ENCODE results near the gene ZNF197.
"Not testable (repeated sequence)": the region's sequence is repeated elsewhere in the genome, so short reads cannot be mapped to it uniquely, and the experiment has no call there.

DNA sequence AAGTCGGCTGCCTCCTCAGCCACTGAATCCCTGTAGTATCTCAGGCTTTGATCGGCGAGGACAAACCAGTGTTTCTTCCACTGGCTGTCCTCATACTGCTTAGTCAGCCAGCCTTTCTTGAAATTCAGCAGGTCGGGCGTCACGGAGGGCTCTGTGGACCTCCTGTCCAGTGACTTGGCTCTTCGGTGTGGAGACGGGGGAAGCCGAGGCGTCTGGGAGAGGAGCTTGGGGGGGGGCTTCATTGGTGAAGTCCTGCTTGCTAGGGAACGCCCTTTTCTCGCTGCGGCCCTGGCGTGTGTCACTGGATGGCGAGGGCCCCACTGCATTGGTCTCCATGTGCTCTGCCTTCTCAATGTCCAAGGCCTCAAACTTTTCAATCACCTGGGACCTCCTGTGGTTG, 45.1 kb upstream of the ZNF197 start:
- TF ChIP-seq, protein P1, sequence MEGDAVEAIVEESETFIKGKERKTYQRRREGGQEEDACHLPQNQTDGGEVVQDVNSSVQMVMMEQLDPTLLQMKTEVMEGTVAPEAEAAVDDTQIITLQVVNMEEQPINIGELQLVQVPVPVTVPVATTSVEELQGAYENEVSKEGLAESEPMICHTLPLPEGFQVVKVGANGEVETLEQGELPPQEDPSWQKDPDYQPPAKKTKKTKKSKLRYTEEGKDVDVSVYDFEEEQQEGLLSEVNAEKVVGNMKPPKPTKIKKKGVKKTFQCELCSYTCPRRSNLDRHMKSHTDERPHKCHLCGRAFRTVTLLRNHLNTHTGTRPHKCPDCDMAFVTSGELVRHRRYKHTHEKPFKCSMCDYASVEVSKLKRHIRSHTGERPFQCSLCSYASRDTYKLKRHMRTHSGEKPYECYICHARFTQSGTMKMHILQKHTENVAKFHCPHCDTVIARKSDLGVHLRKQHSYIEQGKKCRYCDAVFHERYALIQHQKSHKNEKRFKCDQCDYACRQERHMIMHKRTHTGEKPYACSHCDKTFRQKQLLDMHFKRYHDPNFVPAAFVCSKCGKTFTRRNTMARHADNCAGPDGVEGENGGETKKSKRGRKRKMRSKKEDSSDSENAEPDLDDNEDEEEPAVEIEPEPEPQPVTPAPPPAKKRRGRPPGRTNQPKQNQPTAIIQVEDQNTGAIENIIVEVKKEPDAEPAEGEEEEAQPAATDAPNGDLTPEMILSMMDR (IDR thresholded peaks at IDR 0.05) = not testable (repeated sequence)
- not testable (repeated sequence) for TF ChIP-seq ZFX (IDR thresholded peaks at IDR 0.05; ENCODE audit: borderline replicate concordance)
